PFSK-1 (cell line): ENCODE results near the gene FNIP2.

Source experiments
- FOXP2 ChIP-seq: optimal IDR thresholded peaks from 2 replicates; pipeline ENCODE3; 2011; ENCODE audit warnings: borderline replicate concordance, control low read depth, inconsistent platforms; ENCODE audit not compliant: insufficient read depth; ENCODE audit errors: extremely low read length, extremely low read depth
- POLR2AphosphoS5 ChIP-seq: IDR thresholded peaks from 2 replicates; pipeline ENCODE4 v1.6.1; 2012; ENCODE audit warnings: low read depth, mild to moderate bottlenecking, control low read depth, low read length, moderate library complexity
- SIN3A ChIP-seq: IDR thresholded peaks from 2 replicates; pipeline ENCODE4 v1.6.1; 2012; ENCODE audit warnings: mild to moderate bottlenecking, low read length, moderate library complexity, borderline replicate concordance; ENCODE audit not compliant: insufficient read depth
- TAF1 ChIP-seq: IDR thresholded peaks from 2 replicates; pipeline ENCODE4 v1.6.1; 2012; ENCODE audit warnings: low read length, control low read depth, borderline replicate concordance; ENCODE audit not compliant: insufficient read depth
- TF ChIP-seq, protein P1 (sequence below), 2 experiments: IDR thresholded peaks; 2 replicates each; pipeline versions ENCODE4 v1.6.1 to v1.8.0; 2011 to 2012; ENCODE audit warnings: low read depth in 2 of 2, low read length in 2 of 2, control low read depth in 1 of 2, inconsistent platforms in 1 of 2, mild to moderate bottlenecking in 1 of 2, moderate library complexity in 1 of 2; ENCODE audit not compliant: insufficient read depth in 1 of 2

FNIP2 gene

DNA sequence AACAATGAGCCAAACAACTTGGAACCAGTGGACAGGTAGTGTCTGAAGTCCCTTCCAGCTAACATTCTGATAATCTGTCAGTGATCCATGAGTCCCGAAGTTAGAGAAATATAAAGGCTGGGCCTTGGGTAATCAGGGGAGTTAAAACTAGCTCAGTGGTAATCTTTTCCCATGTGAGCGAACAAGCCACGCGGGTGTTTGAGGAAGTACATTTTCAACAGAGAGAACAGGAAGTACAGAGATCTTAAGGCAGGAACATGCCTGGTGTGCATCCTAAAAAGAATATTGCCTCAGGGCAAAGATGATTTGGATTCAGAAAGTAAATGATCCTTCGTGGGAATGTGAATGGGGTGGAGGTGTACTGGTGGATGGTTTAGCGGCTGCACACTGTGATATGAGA, 42.9 kb downstream of the FNIP2 start:
- TF ChIP-seq SIN3A (no peak), TAF1 (no peak), FOXP2 (no peak), POLR2AphosphoS5 (no peak)
- TF ChIP-seq, protein P1, sequence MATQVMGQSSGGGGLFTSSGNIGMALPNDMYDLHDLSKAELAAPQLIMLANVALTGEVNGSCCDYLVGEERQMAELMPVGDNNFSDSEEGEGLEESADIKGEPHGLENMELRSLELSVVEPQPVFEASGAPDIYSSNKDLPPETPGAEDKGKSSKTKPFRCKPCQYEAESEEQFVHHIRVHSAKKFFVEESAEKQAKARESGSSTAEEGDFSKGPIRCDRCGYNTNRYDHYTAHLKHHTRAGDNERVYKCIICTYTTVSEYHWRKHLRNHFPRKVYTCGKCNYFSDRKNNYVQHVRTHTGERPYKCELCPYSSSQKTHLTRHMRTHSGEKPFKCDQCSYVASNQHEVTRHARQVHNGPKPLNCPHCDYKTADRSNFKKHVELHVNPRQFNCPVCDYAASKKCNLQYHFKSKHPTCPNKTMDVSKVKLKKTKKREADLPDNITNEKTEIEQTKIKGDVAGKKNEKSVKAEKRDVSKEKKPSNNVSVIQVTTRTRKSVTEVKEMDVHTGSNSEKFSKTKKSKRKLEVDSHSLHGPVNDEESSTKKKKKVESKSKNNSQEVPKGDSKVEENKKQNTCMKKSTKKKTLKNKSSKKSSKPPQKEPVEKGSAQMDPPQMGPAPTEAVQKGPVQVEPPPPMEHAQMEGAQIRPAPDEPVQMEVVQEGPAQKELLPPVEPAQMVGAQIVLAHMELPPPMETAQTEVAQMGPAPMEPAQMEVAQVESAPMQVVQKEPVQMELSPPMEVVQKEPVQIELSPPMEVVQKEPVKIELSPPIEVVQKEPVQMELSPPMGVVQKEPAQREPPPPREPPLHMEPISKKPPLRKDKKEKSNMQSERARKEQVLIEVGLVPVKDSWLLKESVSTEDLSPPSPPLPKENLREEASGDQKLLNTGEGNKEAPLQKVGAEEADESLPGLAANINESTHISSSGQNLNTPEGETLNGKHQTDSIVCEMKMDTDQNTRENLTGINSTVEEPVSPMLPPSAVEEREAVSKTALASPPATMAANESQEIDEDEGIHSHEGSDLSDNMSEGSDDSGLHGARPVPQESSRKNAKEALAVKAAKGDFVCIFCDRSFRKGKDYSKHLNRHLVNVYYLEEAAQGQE (IDR thresholded peaks at IDR 0.05; ENCODE audit: insufficient read depth in 1 of 2, low read depth in 2 of 2, low read length in 2 of 2), result no peak

DNA sequence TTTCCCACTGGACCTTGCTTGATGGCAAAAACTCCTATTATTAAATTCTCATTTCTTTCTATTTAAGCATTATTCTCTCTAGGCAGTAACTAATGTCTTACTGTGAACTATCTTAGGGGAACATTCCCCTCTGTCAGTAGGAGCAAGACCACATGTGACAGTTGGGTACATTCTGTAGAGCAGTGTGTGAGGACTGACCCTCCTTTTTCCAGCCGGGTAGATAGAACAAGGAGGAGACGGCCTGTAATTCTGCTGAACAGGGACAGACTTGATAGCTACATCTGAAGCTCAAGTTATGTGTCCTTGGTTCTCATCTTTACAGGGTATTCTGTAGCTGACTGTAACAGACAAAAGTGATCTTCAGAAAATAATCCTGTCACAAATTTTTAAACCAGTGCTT, 43.3 kb downstream of the FNIP2 start:
- TF ChIP-seq, protein P1 (IDR thresholded peaks at IDR 0.05; ENCODE audit: insufficient read depth in 1 of 2, low read depth in 2 of 2, low read length in 2 of 2), result no peak
- TF ChIP-seq TAF1, result no peak
- no peak for TF ChIP-seq SIN3A
- no peak for TF ChIP-seq POLR2AphosphoS5
- TF ChIP-seq FOXP2, result no peak

DNA sequence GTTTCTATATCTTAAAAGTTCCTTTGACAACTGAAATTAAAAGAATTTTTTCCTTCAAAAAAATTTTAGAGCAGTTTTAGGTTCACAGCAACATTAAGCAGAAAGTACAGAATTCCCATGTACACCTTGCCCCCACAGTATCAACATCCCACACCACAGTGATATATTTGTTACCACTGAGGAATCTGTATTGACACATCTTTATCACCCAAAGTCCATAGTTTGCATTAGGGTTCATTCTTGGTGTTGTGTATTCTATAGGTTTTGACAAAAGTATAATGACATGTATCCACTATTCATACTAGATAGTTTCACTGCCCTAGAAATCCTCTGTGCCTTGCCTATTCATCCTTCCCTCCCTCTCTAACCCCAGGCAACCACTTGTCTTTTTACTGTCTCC, 43.7 kb downstream of the FNIP2 start:
- TF ChIP-seq, protein P1 (IDR thresholded peaks at IDR 0.05; ENCODE audit: insufficient read depth in 1 of 2, low read depth in 2 of 2, low read length in 2 of 2), result no peak
- TF ChIP-seq TAF1 (no peak), SIN3A (no peak), FOXP2 (no peak), POLR2AphosphoS5 (no peak)

DNA sequence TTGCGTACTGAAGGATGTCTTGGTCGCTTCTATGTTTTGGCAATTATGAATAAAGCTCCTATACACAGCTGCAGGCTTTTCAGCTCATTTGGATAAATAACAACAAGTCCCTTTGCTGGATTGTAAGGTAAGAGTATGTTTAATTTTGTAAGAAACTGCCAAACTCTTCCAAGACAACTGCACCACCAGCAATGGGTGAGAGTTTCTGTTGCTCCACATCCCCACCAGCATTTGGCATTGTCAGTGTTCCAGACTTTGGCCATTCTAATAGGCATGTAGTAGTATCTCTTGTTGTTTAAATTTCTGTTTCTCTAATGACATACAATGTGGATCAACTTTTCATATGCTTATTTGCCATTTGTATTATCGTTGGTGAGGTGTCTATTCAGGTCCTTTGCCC, 44.3 kb downstream of the FNIP2 start:
- no peak for TF ChIP-seq POLR2AphosphoS5
- TF ChIP-seq FOXP2, result no peak
- no peak for TF ChIP-seq SIN3A
- TF ChIP-seq TAF1, result no peak
- TF ChIP-seq, protein P1 (IDR thresholded peaks at IDR 0.05; ENCODE audit: insufficient read depth in 1 of 2, low read depth in 2 of 2, low read length in 2 of 2), result no peak

DNA sequence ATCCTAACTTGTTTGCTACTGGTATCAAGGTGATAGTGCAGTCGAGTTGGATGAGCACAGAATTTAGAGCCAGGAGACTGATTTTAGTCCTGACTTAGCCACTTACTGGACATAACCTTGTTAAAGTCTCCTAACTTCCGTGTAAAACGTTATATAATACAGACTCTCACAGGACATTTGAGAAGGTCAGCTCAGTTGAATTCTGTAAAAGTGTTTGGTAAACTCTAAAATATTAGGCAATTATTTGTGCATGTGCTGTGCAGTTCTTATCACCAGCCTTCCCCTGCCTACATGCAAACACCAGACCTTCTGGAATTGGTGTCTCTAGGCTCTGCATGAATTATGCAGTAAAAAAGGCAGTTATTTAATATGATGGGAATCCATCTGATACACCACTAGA, 45.4 kb downstream of the FNIP2 start:
- TF ChIP-seq SIN3A (no peak), FOXP2 (no peak), TAF1 (no peak)
- TF ChIP-seq, protein P1 (IDR thresholded peaks at IDR 0.05; ENCODE audit: insufficient read depth in 1 of 2, low read depth in 2 of 2, low read length in 2 of 2), result no peak
